IMR-90 (cell line): Measurements from ENCODE around the gene GIT2. TPM values are rescaled to one million over a fixed set of nuclear protein-coding genes. Genes with fewer than 3 reads are reported as not detected.

Experiments
- ATAC-seq: fragments of 200-7000 bp; cut with Tn5 transposase; 2 replicates; pipeline ENCODE4 v1.9.1; 2020; ENCODE audit warnings: low read depth, mild to moderate bottlenecking, moderate library complexity
- BruUV-seq: library from RNA; stranded (reverse); fragments of 400-500 nt; replicated peaks from 2 replicates; lab custom pipeline; 2021; lab: Mats Ljungman, UMichigan
- CTCF ChIA-PET: fragments of 300-600 bp; formaldehyde crosslinking; extraction: SDS; loops from one replicate; lab custom pipeline; 2021; ENCODE audit warnings: antibody characterized with exemption; lab: Yijun Ruan, JAX
- POLR2A ChIA-PET: fragments of 300-600 bp; sonication (Branson Sonifier 250); formaldehyde crosslinking; loops from one replicate; lab custom pipeline; 2022; ENCODE audit warnings: antibody characterized with exemption; ENCODE audit not compliant: unreplicated experiment; lab: Charles Lee
- DNase-seq: peaks from one replicate; pipeline ENCODE4 v3.0.0; 2013
- H2AFZ ChIP-seq: replicated peaks from 2 replicates; pipeline ENCODE3; 2013; ENCODE audit warnings: low read length, mild to moderate bottlenecking; ENCODE audit not compliant: poor library complexity
- H2AK5ac ChIP-seq: 2 replicates; pipeline ENCODE4 v1.6.1; 2013; ENCODE audit warnings: low read depth, low read length, inconsistent platforms
- H2AK9ac ChIP-seq: replicated peaks from 2 replicates; pipeline ENCODE3; 2013; ENCODE audit warnings: mild to moderate bottlenecking, low read depth, low read length, moderate library complexity; ENCODE audit not compliant: poor library complexity
- H2BK120ac ChIP-seq: 2 replicates; pipeline ENCODE4 v1.6.1; 2013; ENCODE audit warnings: low read depth, low read length, inconsistent platforms
- H2BK15ac ChIP-seq: 3 replicates; pipeline ENCODE4 v1.6.1; 2013; ENCODE audit warnings: low read depth, low read length, inconsistent platforms
- H2BK20ac ChIP-seq: 2 replicates; pipeline ENCODE4 v1.6.1; 2013; ENCODE audit warnings: low read depth, mild to moderate bottlenecking, inconsistent platforms, low read length, moderate library complexity
- H2BK5ac ChIP-seq: 2 replicates; pipeline ENCODE4 v1.6.1; 2013; ENCODE audit warnings: mild to moderate bottlenecking, low read depth, low read length, inconsistent platforms; ENCODE audit not compliant: poor library complexity, severe bottlenecking
- H3K14ac ChIP-seq: replicated peaks from 2 replicates; pipeline ENCODE4 v1.6.1; 2013; ENCODE audit warnings: low read depth, low read length, inconsistent platforms
- H3K18ac ChIP-seq: 2 replicates; pipeline ENCODE4 v1.6.1; 2013; ENCODE audit warnings: low read depth, low read length, control low read depth
- H3K23ac ChIP-seq: 2 replicates; pipeline ENCODE4 v1.6.1; 2013; ENCODE audit warnings: low read depth, low read length, inconsistent platforms
- H3K27ac ChIP-seq: 2 replicates; pipeline ENCODE4 v1.5.1; 2013; ENCODE audit warnings: mild to moderate bottlenecking, control low read depth, low read length; ENCODE audit not compliant: insufficient read depth
- H3K27me3 ChIP-seq: 2 replicates; pipeline ENCODE4 v1.6.1; 2013; ENCODE audit warnings: low read length; ENCODE audit not compliant: control insufficient read depth, insufficient read depth
- H3K36me3 ChIP-seq: 2 replicates; pipeline ENCODE4 v1.6.1; 2013; ENCODE audit warnings: low read length, mixed read lengths; ENCODE audit not compliant: control insufficient read depth, insufficient read depth
- H3K4ac ChIP-seq: 2 replicates; pipeline ENCODE4 v1.6.1; 2013; ENCODE audit warnings: low read depth, low read length, inconsistent platforms
- H3K4me1 ChIP-seq: 2 replicates; pipeline ENCODE4 v1.6.1; 2013; ENCODE audit warnings: low read length, mixed read lengths; ENCODE audit not compliant: control insufficient read depth, insufficient read depth
- H3K4me2 ChIP-seq: 2 replicates; pipeline ENCODE4 v1.6.1; 2013; ENCODE audit warnings: low read depth, mild to moderate bottlenecking, control low read depth, low read length, moderate library complexity
- H3K4me3 ChIP-seq: 2 replicates; pipeline ENCODE4 v1.5.1; 2013; ENCODE audit warnings: low read depth, mild to moderate bottlenecking, control low read depth, low read length, moderate library complexity; ENCODE audit not compliant: insufficient read depth
- H3K56ac ChIP-seq: 2 replicates; pipeline ENCODE4 v1.6.1; 2013; ENCODE audit warnings: low read length, inconsistent platforms; ENCODE audit not compliant: insufficient read depth; ENCODE audit errors: extremely low read depth
- H3K79me1 ChIP-seq, 2 experiments: 2 replicates each; pipeline ENCODE4 v1.6.1; 2013; ENCODE audit warnings: low read length in 2 of 2, inconsistent platforms in 1 of 2, low read depth in 1 of 2
- H3K9ac ChIP-seq: 2 replicates; pipeline ENCODE4 v1.6.1; 2013; ENCODE audit warnings: low read depth, low read length, control low read depth
- H3K9me1 ChIP-seq: 2 replicates; pipeline ENCODE4 v1.6.1; 2013; ENCODE audit warnings: low read length, inconsistent platforms; ENCODE audit not compliant: insufficient read depth
- H3K9me3 ChIP-seq: 2 replicates; pipeline ENCODE4 v1.6.1; 2013; ENCODE audit warnings: low read length; ENCODE audit not compliant: control insufficient read depth, insufficient read depth
- H4K20me1 ChIP-seq: 2 replicates; pipeline ENCODE4 v1.6.1; 2013; ENCODE audit warnings: low read length, inconsistent platforms; ENCODE audit not compliant: insufficient read depth
- H4K5ac ChIP-seq: 2 replicates; pipeline ENCODE4 v1.6.1; 2013; ENCODE audit warnings: mild to moderate bottlenecking, low read depth, low read length, control low read depth
- H4K8ac ChIP-seq, 2 experiments: 2 replicates each; pipeline ENCODE4 v1.6.1; 2013; ENCODE audit warnings: low read depth in 2 of 2, low read length in 2 of 2, control low read depth in 1 of 2, inconsistent platforms in 1 of 2
- H4K91ac ChIP-seq: 2 replicates; pipeline ENCODE4 v1.6.1; 2013; ENCODE audit warnings: low read depth, low read length, inconsistent platforms; ENCODE audit not compliant: insufficient read depth
- BHLHE40 ChIP-seq: fragments of 150-350 bp; IDR thresholded peaks from 2 replicates; pipeline ENCODE4 v1.6.1; 2016; ENCODE audit warnings: mild to moderate bottlenecking, low read depth, low read length
- CEBPB ChIP-seq: IDR thresholded peaks from 2 replicates; pipeline ENCODE4 v1.6.1; 2012; ENCODE audit warnings: low read depth, low read length, improper control_type of control experiment
- CHD1 ChIP-seq: IDR thresholded peaks from 2 replicates; pipeline ENCODE4 v1.6.1; 2012; ENCODE audit warnings: low read depth, low read length, improper control_type of control experiment
- FOS ChIP-seq: fragments of 150-350 bp; IDR thresholded peaks from 2 replicates; pipeline ENCODE4 v1.6.1; 2016; ENCODE audit warnings: low read depth, low read length
- MAFK ChIP-seq: IDR thresholded peaks from 2 replicates; pipeline ENCODE4 v1.6.1; 2012; ENCODE audit warnings: low read depth, low read length, improper control_type of control experiment
- MAZ ChIP-seq: IDR thresholded peaks from 2 replicates; pipeline ENCODE4 v1.6.1; 2012; ENCODE audit warnings: low read depth, mild to moderate bottlenecking, low read length, improper control_type of control experiment, moderate library complexity, borderline replicate concordance
- MXI1 ChIP-seq: IDR thresholded peaks from 2 replicates; pipeline ENCODE4 v1.6.1; 2012; ENCODE audit warnings: low read depth, mild to moderate bottlenecking, low read length, moderate library complexity, borderline replicate concordance
- NFE2L2 ChIP-seq: fragments of 150-350 bp; IDR thresholded peaks from 2 replicates; pipeline ENCODE4 v1.6.1; 2016; ENCODE audit warnings: low read depth, mild to moderate bottlenecking, low read length
- POLR2A ChIP-seq: IDR thresholded peaks from 2 replicates; pipeline ENCODE4 v1.6.1; 2012; ENCODE audit warnings: mild to moderate bottlenecking, low read depth, low read length
- RAD21 ChIP-seq: IDR thresholded peaks from 2 replicates; pipeline ENCODE4 v1.6.1; 2012; ENCODE audit warnings: low read length, improper control_type of control experiment
- RCOR1 ChIP-seq: IDR thresholded peaks from 2 replicates; pipeline ENCODE4 v1.6.1; 2012; ENCODE audit warnings: mild to moderate bottlenecking, low read length, improper control_type of control experiment; ENCODE audit not compliant: insufficient replicate concordance
- RFX5 ChIP-seq: IDR thresholded peaks from 2 replicates; pipeline ENCODE4 v1.8.0; 2012; ENCODE audit warnings: low read depth, mild to moderate bottlenecking, low read length, moderate library complexity
- SMC3 ChIP-seq: fragments of 150-350 bp; IDR thresholded peaks from 2 replicates; pipeline ENCODE4 v1.6.1; 2016; ENCODE audit warnings: low read depth, mild to moderate bottlenecking, antibody characterized with exemption, low read length, moderate library complexity
- WGBS, 2 experiments: methylation state at CpG; one replicate each; pipeline versions ENCODE4 v1.1.5 to v1.1.7; 2013; ENCODE audit warnings: missing lambda C conversion rate in 2 of 2; ENCODE audit not compliant: insufficient read length in 1 of 2; ENCODE audit errors: extremely low coverage in 2 of 2; 5-methylcytosine and 5-hydroxymethylcytosine counted together
- dilution Hi-C: fragments of 300-500 bp; cut with HindIII; formaldehyde crosslinking; loops from one replicate; pipeline ENCODE4 v1.14.3; 2018; ENCODE audit warnings: low sequenced_read_pairs; ENCODE audit not compliant: unreplicated experiment
- in situ Hi-C: fragments of 300-500 bp; cut with MboI; formaldehyde crosslinking; loops from 3 replicates; pipeline ENCODE4 v1.14.3; 2019; ENCODE audit warnings: low sequenced_read_pairs, inconsistent platforms, mixed read lengths
- intact Hi-C: fragments of 100-400 bp; cut with micrococcal nuclease; formaldehyde crosslinking; loops from 2 replicates; pipeline ENCODE4 v1.10.0; 2022
- polyA plus RNA-seq, 3 experiments: library from polyadenylated mRNA; depleted of rRNA; stranded (reverse); fragments of >200 nt; gene quantifications; 2 replicates each; pipeline ENCODE4 v1.2.3, GENCODE V29; 2012; ENCODE audit warnings: low replicate concordance in 1 of 3
- total RNA-seq: library from RNA; depleted of rRNA; stranded (reverse); fragments of >200 nt; gene quantifications from 2 replicates; pipeline ENCODE4 v1.2.3, GENCODE V29; 2012
- TF ChIP-seq, protein P1 (sequence below): fragments of 150-350 bp; IDR thresholded peaks from 2 replicates; pipeline ENCODE4 v1.6.1; 2017; ENCODE audit warnings: mild to moderate bottlenecking, antibody characterized with exemption, low read length, low read depth
- TF ChIP-seq, protein P2 (sequence below): conservative IDR thresholded peaks from 2 replicates; pipeline ENCODE4 v1.5.1; 2012; ENCODE audit warnings: mild to moderate bottlenecking, low read depth, low read length, improper control_type of control experiment
- TF ChIP-seq, protein P3 (sequence below): fragments of 150-350 bp; IDR thresholded peaks from 2 replicates; pipeline ENCODE4 v1.6.1; 2016; ENCODE audit warnings: low read depth, mild to moderate bottlenecking, low read length, moderate library complexity, borderline replicate concordance

Gene GIT2
- total and polyA plus RNA-seq, 2 of the 4 experiments (the other 2 are of a cell fraction): 48.0 to 71.9 TPM

DNA sequence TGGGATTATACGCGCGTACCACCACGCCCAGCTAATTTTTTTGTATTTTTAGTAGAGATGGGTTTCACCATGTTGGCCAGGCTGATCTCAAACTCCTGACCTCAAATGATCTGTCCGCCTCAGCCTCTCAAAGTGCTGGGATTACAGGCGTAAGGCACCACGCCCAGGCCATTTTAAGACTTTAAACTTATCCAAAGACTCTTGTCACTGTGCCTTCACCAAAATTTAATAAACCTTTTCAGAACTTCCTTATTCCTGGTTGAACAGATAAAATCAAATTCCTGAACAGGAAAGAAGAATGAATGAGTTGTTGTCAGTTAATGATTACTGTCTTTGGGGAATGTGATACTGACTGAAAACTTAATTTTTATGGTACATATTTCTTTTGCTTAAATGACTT is 37.8 kb downstream of the GIT2 start:
- in situ Hi-C loops (no loop called here), dilution Hi-C loops (no loop called here), intact Hi-C loops (no loop called here)
- BruUV-seq: no TSS peak
- no peaks in the 10 kb centered on the region for H4K20me1 ChIP-seq
- no peak overlapping the region for H3K4me2 ChIP-seq
- H3K56ac ChIP-seq: no peak overlapping the region
- no peak for ATAC-seq
- no peak overlapping the region for H2AFZ ChIP-seq
- H2AK9ac ChIP-seq: no peak overlapping the region
- no peak overlapping the region for H4K91ac ChIP-seq
- POLR2A ChIA-PET: no interaction called here
- no peak overlapping the region for H3K14ac ChIP-seq
- H3K79me1 ChIP-seq: peaks cover 2 to 23% of the 10 kb centered on the region in 2 experiments; a peak in 2 of 4 replicates
- H3K9ac ChIP-seq: no peak overlapping the region
- no peak for DNase-seq
- peaks cover 21% of the 10 kb centered on the region for H3K36me3 ChIP-seq
- 0 out of 2 replicates have a peak, but pooled peaks cover 1% of the 10 kb centered on the region for H3K4me1 ChIP-seq
- H3K9me3 ChIP-seq: no peaks in the 10 kb centered on the region
- no peak for TF ChIP-seq MXI1
- no peak for TF ChIP-seq CEBPB
- no peak for TF ChIP-seq BHLHE40
- no peak for TF ChIP-seq FOS
- no peak for TF ChIP-seq MAZ
- TF ChIP-seq POLR2A: no peak
- TF ChIP-seq, protein P1, sequence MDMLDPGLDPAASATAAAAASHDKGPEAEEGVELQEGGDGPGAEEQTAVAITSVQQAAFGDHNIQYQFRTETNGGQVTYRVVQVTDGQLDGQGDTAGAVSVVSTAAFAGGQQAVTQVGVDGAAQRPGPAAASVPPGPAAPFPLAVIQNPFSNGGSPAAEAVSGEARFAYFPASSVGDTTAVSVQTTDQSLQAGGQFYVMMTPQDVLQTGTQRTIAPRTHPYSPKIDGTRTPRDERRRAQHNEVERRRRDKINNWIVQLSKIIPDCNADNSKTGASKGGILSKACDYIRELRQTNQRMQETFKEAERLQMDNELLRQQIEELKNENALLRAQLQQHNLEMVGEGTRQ: no peak
- no peak for TF ChIP-seq RCOR1
- TF ChIP-seq RAD21: no peak
- no peak for TF ChIP-seq CHD1
- TF ChIP-seq RFX5: no peak
- no peak for TF ChIP-seq SMC3
- TF ChIP-seq, protein P2, sequence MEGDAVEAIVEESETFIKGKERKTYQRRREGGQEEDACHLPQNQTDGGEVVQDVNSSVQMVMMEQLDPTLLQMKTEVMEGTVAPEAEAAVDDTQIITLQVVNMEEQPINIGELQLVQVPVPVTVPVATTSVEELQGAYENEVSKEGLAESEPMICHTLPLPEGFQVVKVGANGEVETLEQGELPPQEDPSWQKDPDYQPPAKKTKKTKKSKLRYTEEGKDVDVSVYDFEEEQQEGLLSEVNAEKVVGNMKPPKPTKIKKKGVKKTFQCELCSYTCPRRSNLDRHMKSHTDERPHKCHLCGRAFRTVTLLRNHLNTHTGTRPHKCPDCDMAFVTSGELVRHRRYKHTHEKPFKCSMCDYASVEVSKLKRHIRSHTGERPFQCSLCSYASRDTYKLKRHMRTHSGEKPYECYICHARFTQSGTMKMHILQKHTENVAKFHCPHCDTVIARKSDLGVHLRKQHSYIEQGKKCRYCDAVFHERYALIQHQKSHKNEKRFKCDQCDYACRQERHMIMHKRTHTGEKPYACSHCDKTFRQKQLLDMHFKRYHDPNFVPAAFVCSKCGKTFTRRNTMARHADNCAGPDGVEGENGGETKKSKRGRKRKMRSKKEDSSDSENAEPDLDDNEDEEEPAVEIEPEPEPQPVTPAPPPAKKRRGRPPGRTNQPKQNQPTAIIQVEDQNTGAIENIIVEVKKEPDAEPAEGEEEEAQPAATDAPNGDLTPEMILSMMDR: no peak
- TF ChIP-seq, protein P3, sequence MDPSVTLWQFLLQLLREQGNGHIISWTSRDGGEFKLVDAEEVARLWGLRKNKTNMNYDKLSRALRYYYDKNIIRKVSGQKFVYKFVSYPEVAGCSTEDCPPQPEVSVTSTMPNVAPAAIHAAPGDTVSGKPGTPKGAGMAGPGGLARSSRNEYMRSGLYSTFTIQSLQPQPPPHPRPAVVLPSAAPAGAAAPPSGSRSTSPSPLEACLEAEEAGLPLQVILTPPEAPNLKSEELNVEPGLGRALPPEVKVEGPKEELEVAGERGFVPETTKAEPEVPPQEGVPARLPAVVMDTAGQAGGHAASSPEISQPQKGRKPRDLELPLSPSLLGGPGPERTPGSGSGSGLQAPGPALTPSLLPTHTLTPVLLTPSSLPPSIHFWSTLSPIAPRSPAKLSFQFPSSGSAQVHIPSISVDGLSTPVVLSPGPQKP: no peak
- TF ChIP-seq MAFK: no peak
- TF ChIP-seq NFE2L2: no peak
- no peaks in the 10 kb centered on the region for H3K27me3 ChIP-seq
- no peak overlapping the region for H3K4ac ChIP-seq
- H2BK120ac ChIP-seq: no peak overlapping the region
- H3K18ac ChIP-seq: no peak overlapping the region
- H2BK5ac ChIP-seq: no peak overlapping the region
- no CpG with 5 or more reads among the region's 7 CpGs for WGBS, 2 experiments
- H2BK15ac ChIP-seq: no peak overlapping the region
- H4K8ac ChIP-seq: no peak overlapping the region
- H3K9me1 ChIP-seq: peaks cover 7% of the 10 kb centered on the region
- no peak overlapping the region for H3K4me3 ChIP-seq
- CTCF ChIA-PET: no interaction called here
- H2AK5ac ChIP-seq: no peak overlapping the region
- H2BK20ac ChIP-seq: no peak overlapping the region
- no peak overlapping the region for H3K23ac ChIP-seq
- no peak overlapping the region for H4K5ac ChIP-seq
- H3K27ac ChIP-seq: no peak overlapping the region
